Anterior cingulate cortex (tissue), 58 donors: ENCODE results near the gene CPA1.

Source experiments
- DNase-seq, 58 donors: peaks; one replicate each; lab custom pipeline; 2025; lab: John Stamatoyannopoulos, UW

CPA1 gene

DNA sequence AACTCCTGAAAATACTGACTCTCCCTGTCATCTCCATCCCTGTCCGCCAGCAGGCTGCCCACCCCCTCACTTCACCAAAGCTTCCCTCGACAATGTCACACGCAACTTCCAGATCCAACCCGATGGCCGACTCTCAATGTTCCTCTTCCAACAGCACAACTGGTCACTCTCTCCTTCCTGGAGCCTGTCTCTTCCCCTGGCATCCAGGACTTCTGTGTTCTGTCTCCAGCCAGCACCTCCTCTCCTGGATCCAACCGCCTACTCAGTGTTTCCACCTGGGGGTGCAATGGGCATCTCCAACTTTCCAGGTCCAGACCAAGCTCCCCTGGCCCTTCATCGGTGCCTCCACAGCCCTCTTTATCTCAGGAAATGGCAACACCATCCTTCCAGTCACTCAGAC is 27.1 kb upstream of the CPA1 start:
- DNase-seq = no peak

DNA sequence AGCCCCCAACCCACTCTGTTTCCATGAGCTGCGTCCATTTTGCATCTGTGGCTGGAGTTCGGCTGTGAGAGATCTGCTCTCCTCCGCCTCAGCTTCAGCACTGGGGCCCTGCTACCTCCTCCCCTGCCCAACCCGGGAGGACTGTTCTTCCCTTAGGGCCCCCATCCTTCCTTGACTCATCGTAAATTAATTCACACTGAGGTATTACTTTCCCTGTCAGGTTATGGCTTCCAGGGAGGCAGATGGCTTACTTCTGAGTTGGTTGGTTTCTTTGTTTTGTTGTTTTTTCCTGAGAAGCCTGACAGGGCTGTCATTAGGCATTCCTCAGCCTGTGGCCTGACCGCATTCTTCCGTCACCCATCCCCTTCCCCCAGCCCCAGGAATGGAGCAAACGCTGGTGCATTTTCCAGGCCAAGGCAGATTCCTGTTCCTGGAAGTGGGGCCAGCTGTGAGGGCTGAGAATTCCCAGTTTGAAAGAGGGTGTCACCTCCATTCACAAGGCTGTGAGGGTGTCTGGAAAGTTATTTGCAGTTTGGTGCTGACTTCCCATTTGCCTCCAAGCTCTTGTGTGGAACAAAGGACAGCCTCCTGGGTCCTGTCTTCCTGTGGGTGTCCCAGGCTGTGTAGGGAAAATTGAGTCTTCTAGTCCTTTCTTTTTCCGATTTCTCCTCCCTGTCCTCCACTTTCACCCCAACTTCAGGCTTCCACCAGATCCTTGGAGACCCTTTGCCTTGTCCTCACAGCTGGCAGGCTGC is 24.0 kb upstream of the CPA1 start:
- DNase-seq = no peak

DNA sequence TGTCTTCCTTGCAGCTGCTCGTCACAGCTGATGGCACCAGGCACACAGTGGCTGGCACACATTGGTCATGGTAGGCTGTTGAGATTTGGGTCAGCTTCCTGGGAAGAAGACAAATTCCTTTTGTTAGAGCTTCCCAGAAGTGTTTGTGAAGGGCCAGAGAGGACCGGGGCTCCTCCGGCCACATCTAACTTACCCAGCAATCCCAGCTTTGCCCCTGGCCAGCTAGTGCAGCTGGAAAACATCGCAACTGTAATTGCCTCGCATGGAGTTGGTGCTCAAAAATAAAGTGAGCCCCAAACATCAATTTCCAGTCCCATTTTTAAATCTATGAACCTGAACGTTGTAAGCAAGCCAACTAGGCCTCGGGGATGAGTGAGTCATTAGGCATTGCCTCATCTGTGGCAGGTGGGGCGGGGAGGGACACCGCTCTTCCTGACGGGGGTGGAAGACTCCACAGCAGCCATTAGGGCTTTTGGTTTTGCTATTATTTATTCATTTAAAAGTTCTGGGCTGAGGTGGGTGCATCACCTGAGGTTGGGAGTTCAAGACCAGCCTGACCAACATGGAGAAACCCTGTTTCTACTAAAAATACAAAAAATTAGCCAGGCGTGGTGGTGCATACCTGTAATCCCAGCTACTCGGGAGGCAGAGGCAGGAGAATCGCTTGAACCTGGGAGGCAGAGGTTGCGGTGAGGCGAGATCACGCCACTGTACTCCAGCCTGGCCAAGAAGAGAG is 23.2 kb upstream of the CPA1 start:
- DNase-seq = peak in 14 of 58 donors; percentile 14 to 78 (median 41)

DNA sequence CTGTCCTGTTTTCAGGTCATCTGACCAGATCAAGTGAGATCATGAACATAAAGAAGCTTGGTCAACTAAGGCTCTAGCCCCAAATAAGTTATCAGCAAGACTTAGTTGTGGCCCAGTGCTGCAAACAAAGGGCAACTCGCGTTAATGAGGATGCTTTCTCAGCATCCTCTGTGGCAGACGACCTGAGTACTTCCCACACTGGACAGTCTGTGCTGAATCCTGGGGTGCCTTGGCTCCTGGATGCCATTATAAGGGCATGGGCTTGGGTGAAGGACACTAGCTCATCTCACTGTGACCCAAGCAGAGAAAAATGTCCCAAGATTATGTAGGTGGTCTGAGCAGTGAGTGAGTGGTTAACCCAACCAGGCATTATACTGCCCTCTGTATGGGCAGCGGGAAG is 21.8 kb upstream of the CPA1 start:
- DNase-seq = no peak

DNA sequence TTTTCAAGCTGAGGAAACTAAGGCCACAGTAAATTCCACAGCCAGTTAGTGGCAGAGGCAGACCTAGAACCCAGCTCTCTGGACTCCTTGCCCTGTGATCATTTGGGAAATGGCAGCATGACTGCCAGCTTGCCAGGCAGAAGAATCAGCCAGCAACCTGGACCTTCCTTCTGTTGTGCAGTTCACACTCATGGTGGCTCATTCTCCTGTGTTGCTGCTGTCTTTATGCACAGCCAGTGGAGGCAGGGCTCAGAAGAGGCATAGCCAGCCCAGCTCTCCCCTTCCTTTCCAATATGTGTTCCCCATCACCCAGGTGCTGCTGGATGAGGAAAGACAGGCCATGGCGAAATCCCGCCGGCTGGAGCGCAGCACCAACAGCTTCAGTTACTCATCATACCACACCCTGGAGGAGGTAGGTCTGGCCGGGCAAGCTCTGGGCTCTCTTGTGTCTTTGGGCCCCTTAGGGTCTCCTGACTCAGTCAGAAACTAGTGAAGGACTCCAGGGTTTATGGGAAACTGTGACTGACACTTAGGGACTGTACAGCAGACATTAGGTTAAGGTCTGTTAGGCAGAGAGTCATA is 20.9 kb upstream of the CPA1 start:
- no peak for DNase-seq

DNA sequence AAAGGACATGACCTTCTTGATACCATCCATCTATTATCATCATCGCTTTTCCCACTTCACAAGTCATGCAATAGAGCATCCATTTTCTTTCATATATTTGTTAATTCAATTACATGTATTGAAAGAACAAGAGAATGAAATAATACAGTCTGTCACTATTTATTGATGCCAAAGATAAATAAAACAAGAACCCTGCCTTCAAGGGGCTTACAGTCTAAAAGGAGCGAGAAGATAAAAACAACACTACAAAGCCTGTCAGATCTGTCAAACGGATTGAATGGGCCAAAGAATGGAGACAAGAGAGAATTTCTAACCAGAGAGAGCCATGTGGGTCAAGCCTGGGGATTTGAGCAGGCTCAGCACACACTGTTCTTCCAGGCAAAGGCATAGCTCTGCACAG is 19.8 kb upstream of the CPA1 start:
- no peak for DNase-seq

DNA sequence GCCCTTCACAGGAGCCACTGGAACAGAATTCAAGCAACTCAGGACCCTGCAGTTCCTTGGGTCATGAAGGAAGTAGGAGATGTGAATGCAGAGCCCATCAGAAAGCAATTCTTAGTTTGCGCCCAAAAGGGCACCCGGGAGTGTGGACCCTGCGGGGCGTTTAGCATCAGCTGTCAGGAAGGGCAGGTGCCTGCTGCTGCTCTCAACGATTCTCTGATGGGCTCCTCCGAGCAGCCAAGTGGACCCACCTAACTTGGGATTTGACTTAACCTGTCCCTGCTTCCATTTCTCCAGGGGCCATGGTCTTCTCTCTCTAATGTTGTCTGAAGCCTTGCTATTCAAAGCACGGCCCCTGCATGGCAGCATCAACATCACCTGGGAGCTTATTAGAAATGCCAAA is 18.6 kb upstream of the CPA1 start:
- DNase-seq = no peak

DNA sequence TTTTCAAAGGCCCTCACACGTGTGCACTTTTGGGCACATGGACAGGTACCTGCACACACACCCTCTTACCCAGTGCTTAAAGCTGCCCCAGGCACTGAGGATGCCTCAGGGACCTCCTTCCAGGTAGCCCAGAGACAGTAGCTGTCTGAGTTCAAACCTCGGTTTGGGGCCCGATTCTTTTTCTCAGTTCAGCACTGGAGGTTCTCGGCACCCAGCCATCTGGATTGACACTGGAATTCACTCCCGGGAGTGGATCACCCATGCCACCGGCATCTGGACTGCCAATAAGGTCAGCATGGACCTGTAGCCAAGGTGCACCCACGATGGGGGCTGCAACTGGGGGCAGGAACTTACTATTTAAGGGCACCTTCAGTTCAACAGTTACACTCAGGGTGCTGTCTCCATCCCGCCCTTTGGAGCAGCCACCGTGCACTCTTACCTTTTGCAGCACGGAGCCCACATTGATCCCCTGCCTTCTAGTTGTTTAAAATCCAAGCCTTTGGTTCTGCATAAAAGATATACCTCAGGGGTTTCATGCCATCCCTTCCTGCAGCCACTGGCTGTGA is 18.0 kb upstream of the CPA1 start:
- DNase-seq = no peak

DNA sequence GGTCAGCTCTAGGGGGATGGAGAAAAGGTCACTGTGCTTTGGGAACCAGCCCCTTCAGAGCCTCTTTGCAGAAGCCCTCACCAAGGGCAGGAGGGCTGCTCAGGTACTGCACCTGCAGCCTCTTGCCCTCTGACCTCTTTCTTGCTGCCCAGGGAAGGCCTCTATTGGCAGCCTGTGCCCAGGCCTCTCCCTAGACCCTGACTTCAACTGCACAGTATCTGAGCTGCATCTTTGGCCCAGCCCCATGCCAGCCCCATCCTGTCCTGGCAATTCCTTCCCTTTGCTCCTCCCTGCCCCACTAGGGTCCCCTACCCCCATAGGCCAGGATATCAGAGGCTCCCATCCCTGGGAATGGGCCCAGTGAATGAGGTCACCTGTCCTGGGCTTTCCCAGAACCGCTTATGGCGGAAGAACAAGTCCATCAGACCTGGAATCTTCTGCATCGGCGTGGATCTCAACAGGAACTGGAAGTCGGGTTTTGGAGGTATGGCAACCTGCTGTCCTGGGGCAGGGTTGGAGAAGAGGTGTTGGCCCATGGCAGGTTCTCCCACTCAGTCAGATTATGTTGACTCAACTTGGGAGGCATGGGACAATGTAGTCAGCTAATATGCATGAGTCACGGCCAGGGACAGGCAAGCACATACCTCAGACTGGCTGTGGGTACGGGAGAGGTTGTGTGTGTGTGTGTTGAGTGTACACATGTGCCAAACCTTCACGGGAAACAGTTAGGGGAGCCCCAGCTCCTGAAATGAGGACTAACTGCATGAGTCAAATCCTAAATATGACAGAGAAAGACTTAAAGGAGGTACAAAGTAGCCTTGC is 17.1 kb upstream of the CPA1 start:
- DNase-seq = no peak

DNA sequence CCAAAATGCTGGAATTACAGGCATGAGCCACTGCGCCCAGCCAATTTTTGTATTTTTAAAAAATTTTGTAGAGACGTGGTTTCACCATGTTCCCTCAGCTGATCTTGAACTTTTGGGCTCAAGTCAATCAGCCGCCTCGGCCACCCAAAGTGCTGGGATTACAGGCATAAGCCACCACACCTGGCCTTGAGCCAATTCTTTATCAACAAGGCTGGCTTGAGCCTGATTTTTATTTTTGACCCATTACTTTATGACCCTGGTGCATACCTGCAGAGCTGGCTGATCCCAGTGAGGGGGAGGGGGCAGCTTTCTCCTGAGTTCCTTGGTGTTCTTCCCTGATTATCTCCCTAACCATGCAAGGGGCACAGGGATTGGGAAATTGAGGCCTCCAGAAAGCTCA is 15.8 kb upstream of the CPA1 start:
- DNase-seq = no peak

DNA sequence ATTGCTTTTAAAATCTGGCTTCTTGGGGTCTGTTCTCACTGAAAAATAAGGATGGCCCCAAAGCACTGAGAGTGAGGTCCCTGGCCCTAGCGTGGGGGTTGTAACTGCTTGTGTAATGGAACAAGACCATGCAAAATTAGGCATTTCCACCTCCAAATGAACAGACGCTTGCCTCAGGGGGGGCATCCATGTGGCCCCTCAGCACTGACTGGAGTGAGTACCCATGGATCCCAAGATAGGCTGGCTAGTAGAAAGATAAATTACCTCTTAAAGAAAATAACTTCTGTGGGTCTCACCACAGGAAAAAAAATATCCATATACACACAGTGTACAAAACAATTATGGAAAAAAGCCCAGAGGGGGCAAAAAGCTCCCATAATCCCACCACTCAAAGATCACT is 15.2 kb upstream of the CPA1 start:
- DNase-seq = no peak

DNA sequence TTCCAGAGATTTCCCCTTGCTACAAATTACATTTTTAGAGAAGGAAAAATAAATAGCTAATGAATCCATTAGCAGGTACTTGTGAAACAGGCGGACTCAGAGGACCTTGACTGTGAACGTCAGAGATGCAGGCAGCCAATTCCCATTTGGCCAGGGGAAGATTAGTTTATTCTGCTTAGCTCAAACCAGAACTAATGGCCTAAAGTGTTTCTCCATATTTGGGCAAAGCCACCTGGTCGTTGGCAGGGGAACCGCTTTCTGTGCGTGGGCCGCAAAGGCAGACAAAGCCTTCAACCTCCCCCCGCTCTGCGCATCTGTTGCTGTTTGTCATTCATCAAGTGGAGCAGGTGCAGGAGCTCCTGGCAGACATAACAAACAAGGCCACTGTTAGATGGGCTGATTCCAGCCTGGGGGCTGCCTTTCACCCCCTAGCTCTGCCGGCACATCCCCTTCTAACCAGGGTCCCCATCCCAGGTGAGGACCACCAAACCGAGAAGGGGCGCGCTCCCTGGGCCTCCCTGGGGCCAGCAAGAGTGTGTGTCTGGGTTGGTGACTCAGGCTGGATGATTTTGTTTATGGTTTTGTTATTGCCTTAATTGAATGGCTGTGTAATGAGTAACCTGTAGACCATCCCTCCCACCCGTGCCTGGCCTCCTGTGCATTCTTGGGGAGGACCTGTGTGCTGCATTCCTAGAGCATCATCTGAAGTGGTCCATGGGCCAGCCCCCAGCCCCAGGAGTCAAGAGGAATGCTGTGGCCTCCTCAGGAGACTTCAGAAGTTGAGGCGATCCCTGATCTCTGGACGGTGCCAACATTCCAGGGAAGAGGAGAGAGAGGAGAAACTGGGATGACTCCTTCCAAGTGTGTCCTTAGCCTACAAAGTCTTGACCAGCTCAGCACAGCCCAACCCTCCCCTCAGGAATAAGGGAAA is 14.5 kb upstream of the CPA1 start:
- peak in 9 of 58 donors; percentile 9 to 49 (median 20) for DNase-seq

DNA sequence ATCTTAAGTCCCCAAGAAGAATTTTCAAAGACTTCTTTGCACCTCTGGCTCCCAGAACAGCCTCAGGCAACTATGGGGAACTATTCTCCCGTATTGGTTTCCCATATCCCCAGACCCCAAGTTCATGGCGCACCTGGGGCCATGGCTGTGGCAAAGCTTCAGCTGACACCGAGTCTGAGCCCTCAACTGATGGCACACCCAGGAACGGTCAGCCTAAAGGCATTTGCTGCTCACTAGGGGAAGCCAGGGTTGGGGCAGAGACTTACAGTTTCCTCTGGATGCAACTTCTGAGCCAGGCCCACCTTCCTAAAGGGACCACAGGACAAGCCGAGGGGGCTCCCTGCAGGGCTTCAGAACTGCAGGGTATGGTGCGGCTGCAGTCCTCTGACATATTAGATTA is 13.7 kb upstream of the CPA1 start:
- DNase-seq = no peak

DNA sequence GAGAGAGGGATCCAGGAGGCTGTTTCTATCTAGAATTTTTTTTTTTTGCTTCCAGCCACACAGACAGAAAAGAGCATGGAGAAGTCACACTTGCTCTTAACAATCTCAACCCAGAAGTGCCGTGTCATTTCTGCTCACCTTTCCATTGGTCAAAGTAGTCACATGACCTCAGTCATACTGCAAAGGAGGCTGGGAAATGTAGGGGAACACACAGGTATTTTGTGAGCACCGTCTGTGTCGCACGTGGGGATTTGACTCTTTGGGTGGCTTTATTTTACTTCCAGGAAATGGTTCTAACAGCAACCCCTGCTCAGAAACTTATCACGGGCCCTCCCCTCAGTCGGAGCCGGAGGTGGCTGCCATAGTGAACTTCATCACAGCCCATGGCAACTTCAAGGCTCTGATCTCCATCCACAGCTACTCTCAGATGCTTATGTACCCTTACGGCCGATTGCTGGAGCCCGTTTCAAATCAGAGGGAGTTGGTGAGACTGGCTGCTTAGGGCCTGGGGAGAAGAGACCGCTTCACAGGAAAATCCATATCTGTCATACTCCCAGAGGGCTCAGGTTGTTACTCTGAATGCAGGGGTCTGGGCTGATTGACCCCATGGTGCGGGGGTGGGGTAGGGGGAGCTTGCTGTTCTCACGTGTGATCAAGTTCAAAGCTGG is 13.1 kb upstream of the CPA1 start:
- DNase-seq = no peak

DNA sequence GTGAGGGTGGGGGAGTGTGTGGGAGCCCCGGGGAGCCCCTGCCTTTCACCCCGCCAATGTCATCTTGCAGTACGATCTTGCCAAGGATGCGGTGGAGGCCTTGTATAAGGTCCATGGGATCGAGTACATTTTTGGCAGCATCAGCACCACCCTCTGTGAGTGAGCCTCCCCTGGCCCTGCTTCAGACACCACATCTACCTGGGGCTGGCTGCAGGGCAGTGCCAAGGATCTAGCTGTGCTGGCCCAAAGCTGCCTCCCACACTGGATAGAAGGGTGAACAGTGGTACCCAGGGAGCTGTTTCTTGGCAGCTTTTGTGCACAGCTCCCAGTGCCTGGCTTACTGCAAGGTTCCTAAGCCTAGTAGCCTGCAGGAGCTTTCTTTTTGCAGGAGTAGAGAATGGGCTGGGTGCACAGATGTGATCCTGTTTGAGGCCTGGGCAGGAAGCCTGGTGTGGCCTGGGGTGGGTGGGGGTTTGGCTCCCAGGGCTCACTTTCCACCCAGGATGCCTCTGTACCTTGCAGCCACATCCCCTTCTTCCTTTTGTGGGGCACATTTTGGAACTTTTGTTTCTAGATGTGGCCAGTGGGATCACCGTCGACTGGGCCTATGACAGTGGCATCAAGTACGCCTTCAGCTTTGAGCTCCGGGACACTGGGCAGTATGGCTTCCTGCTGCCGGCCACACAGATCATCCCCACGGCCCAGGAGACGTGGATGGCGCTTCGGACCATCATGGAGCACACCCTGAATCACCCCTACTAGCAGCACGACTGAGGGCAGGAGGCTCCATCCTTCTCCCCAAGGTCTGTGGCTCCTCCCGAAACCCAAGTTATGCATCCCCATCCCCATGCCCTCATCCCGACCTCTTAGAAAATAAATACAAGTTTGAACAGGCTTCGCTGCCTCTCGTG is 12.2 kb upstream of the CPA1 start:
- no peak for DNase-seq

DNA sequence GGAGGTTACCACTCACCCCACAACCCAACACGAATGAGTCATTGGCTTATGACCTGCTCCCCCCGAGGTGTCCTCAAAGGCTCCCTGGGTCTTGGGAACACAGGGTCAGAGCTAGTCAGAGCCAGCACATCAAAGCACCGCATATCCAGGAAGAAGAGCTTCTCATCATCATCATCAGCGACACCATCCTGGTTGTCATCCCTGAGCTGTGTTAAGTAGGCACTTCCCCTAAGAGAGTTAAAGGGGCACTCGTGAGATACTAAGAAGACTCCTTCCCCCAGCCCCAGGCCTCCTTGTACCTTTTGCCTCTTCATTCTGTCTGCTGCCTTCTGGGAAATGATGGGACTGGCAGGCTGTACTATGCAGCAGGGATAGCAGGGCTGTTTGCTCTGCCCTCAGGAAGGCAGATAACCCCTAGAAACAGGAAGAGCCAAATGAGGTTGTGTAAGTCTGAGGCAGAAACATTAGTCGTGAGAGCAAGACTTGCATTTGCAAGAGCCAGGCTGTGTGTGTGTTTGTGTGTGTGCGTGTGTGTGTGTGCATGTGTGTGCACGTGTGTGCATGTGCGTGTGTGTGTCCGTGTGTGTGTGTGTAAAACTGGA is 11.1 kb upstream of the CPA1 start:
- DNase-seq = no peak

DNA sequence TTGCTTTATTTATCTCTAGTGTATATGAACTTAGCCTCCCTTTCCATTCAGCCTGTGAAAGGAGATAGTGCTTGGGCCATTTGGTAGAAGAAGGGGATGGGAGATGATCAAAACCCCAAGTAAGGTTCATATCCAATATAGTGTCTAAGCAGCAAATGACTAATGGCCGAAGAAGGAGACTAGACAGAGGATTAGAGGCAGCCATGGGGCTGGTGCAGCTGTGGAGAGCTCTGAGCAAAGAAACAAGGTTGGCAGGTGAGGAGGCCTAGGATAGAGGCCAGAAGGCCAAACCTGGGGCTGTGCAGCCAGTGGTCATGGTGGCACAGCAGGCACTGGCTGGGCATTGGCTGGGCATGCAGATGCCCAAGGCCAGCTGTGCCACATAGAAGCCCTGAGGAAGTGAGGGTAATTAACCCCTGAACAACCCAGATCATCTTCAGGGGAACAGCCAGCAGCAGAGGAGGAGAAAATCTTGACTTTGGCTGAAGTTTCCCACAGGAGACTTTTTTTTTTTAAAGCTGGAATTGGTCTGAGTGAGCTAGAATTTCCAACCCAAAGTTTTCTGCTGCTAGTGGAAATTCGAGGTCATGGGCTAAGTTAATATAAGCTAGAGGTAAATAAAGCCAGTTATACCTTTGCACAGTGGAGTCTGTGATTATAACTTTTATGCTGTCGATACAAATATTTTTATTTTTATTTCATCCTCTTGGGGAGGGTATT is 10.3 kb upstream of the CPA1 start:
- DNase-seq = no peak
